Measurements from ENCODE around the gene TLCD5.

The TLCD5 gene

GRCh38 chr11:120334332-120334731, 9.2 kb downstream of the TLCD5 start:
- intact Hi-C loops (cut with DNase I; ENCODE audit: low total_unique reads), result loop anchor here (10.0 kb wide), 1 partner anchor 100 kb away; no protein-coding TSS in a partner anchor
- Histone ChIP-seq H3K4me1 (peaks cover 0 to 56% (median 30%) of the 10 kb centered on the region in 4 donors), H3K27me3 (no peaks in the 10 kb centered on the region), H3K36me3 (peaks cover 7 to 17% (median 14%) of the 10 kb centered on the region in 3 donors), H3K4me3 (no peak overlapping the region), H3K9me3 (no peaks in the 10 kb centered on the region), H3K27ac (peak overlapping the region; percentile 96 to 98)
- no peak for TF ChIP-seq CTCF (IDR thresholded peaks at IDR 0.05)
- no peak for DNase-seq

GRCh38 chr11:120334894-120335462, 9.9 kb downstream of the TLCD5 start:
- intact Hi-C loops (cut with DNase I; ENCODE audit: low total_unique reads), result loop anchor here (1.0 to 10.0 kb wide), 2 partner anchors 10 to 100 kb away; partner anchors contain the start of gene TLCD5

GRCh38 chr11:120335556-120335907, 10.4 kb downstream of the TLCD5 start:
- H3K4me1 ChIP-seq, result peaks cover 0 to 67% (median 41%) of the 10 kb centered on the region in 4 donors
- H3K9me3 ChIP-seq, result no peaks in the 10 kb centered on the region
- no peak for TF ChIP-seq CTCF (IDR thresholded peaks at IDR 0.05)
- H3K4me3 ChIP-seq, result peak overlapping the region; percentile 82 to 88
- intact Hi-C loops (cut with DNase I; ENCODE audit: low total_unique reads), result loop anchor here (1.0 to 10.0 kb wide), 2 partner anchors 10 to 99 kb away; partner anchors contain the start of gene TLCD5
- DNase-seq, result peak in 1 of 2 donors; percentile 36
- no peaks in the 10 kb centered on the region for H3K27me3 ChIP-seq
- peaks cover 0 to 8% (median 4%) of the 10 kb centered on the region in 3 donors for H3K36me3 ChIP-seq
- H3K27ac ChIP-seq, result peak overlapping the region; percentile 96 to 98

More at GRCh38 chr11:120334894-120335462, 9.9 kb downstream of the TLCD5 start:
- Histone ChIP-seq H3K9me3 (no peaks in the 10 kb centered on the region), H3K36me3 (peaks cover 5 to 13% (median 10%) of the 10 kb centered on the region in 3 donors), H3K27ac (peak overlapping the region; percentile 96 to 98), H3K4me1 (peaks cover 0 to 62% (median 36%) of the 10 kb centered on the region in 4 donors), H3K4me3 (peak overlapping the region; percentile 82 to 88), H3K27me3 (no peaks in the 10 kb centered on the region)
- peak; percentile 58 to 72 for TF ChIP-seq CTCF (IDR thresholded peaks at IDR 0.05)
- DNase-seq, result peak; percentile 73 to 80

GRCh38 chr11:120335908-120336640, 11.0 kb downstream of the TLCD5 start, which contains the start of gene ARHGEF12:
Gene ARHGEF12 (plus strand): TSS chr11:120336413. CDS start chr11:120337244, 831 bp downstream.
- H3K27ac ChIP-seq, result peak within 1 kb of the TSS; percentile 96 to 98
- peak; percentile 92 to 97 for DNase-seq
- TF ChIP-seq CTCF (IDR thresholded peaks at IDR 0.05), result peak; percentile 7 to 14
- H3K4me1 ChIP-seq, result peaks cover 0 to 67% (median 44%) of the 10 kb centered on the region in 4 donors
- H3K27me3 ChIP-seq, result no peaks in the 10 kb centered on the region
- H3K4me3 ChIP-seq, result peak within 1 kb of the TSS; percentile 82 to 88
- no peaks in the 10 kb centered on the region for H3K9me3 ChIP-seq
- intact Hi-C loops (cut with DNase I; ENCODE audit: low total_unique reads), result loop anchor here (1.0 to 10.0 kb wide), 2 partner anchors 11 to 99 kb away; partner anchors contain the start of gene TLCD5
- peaks cover 0 to 2% (median 0%) of the 10 kb centered on the region in 3 donors for H3K36me3 ChIP-seq

GRCh38 chr11:120336641-120337354, 11.7 kb downstream of the TLCD5 start:
- TF ChIP-seq CTCF (IDR thresholded peaks at IDR 0.05), result no peak
- Histone ChIP-seq H3K9me3 (no peaks in the 10 kb centered on the region), H3K4me3 (peak overlapping the region; percentile 82 to 88), H3K27ac (peak overlapping the region; percentile 96 to 98), H3K4me1 (peaks cover 0 to 67% (median 39%) of the 10 kb centered on the region in 4 donors), H3K27me3 (no peaks in the 10 kb centered on the region), H3K36me3 (no peaks in the 10 kb centered on the region)
- intact Hi-C loops (cut with DNase I; ENCODE audit: low total_unique reads), result loop anchor here (10.0 kb wide), 1 partner anchor 98 kb away; no protein-coding TSS in a partner anchor
- peak; percentile 39 to 71 for DNase-seq
